ENCODE results near the gene HSD11B2.

Gene HSD11B2

GRCh38 chr16:67447508-67448076, 16.7 kb downstream of the HSD11B2 start:
- no peak for DNase-seq (ENCODE audit: low read depth)
- in situ Hi-C loops (cut with HindIII; ENCODE audit: low sequenced_read_pairs), result loop anchor here (10.0 kb wide), 2 partner anchors 93 to 183 kb away; no protein-coding TSS in a partner anchor
- no peak overlapping the region for H3K4me3 ChIP-seq (ENCODE audit: low read depth, low read length)
- peak; percentile 45 for TF ChIP-seq CTCF (IDR thresholded peaks at IDR 0.05; ENCODE audit: low read depth, low read length, missing control alignments)

- no peak overlapping the region for H3K4me3 ChIP-seq (ENCODE audit: low read depth, low read length)
- TF ChIP-seq CTCF (IDR thresholded peaks at IDR 0.05; ENCODE audit: low read depth, low read length, missing control alignments), result no peak
- in situ Hi-C loops (cut with HindIII; ENCODE audit: low sequenced_read_pairs), result loop anchor here (10.0 kb wide), 2 partner anchors 94 to 184 kb away; no protein-coding TSS in a partner anchor
- no peak for DNase-seq (ENCODE audit: low read depth)
These were observed 17.7 kb downstream of the HSD11B2 start for GRCh38 chr16:67448580-67448979.

- no peak for DNase-seq (ENCODE audit: low read depth)
- no peak overlapping the region for H3K4me3 ChIP-seq (ENCODE audit: low read depth, low read length)
- in situ Hi-C loops (cut with HindIII; ENCODE audit: low sequenced_read_pairs), result loop anchor here (10.0 kb wide), 2 partner anchors 95 to 185 kb away; no protein-coding TSS in a partner anchor
- no peak for TF ChIP-seq CTCF (IDR thresholded peaks at IDR 0.05; ENCODE audit: low read depth, low read length, missing control alignments)
These were observed 18.4 kb downstream of the HSD11B2 start for GRCh38 chr16:67449336-67449735.

GRCh38 chr16:67449739-67450138, 18.8 kb downstream of the HSD11B2 start:
- no peak for DNase-seq (ENCODE audit: low read depth)
- TF ChIP-seq CTCF (IDR thresholded peaks at IDR 0.05; ENCODE audit: low read depth, low read length, missing control alignments), result no peak
- in situ Hi-C loops (cut with HindIII; ENCODE audit: low sequenced_read_pairs), result loop anchor here (10.0 kb wide), 2 partner anchors 95 to 185 kb away; no protein-coding TSS in a partner anchor
- no peak overlapping the region for H3K4me3 ChIP-seq (ENCODE audit: low read depth, low read length)

- no peak for TF ChIP-seq CTCF (IDR thresholded peaks at IDR 0.05; ENCODE audit: low read depth, low read length, missing control alignments)
- H3K4me3 ChIP-seq (ENCODE audit: low read depth, low read length), result no peak overlapping the region
- DNase-seq (ENCODE audit: low read depth), result no peak
- in situ Hi-C loops (cut with HindIII; ENCODE audit: low sequenced_read_pairs), result no loop called here
These were observed 20.3 kb downstream of the HSD11B2 start for GRCh38 chr16:67451061-67451703.

- H3K4me3 ChIP-seq (ENCODE audit: low read depth, low read length), result no peak overlapping the region
- in situ Hi-C loops (cut with HindIII; ENCODE audit: low sequenced_read_pairs), result no loop called here
- no peak for DNase-seq (ENCODE audit: low read depth)
- no peak for TF ChIP-seq CTCF (IDR thresholded peaks at IDR 0.05; ENCODE audit: low read depth, low read length, missing control alignments)
These were observed 20.9 kb downstream of the HSD11B2 start for GRCh38 chr16:67451704-67452435.

Measured in astrocyte of the cerebellum (primary cell).